HuH-7 (cell line): ENCODE data around the gene NLRP9.

Experiments
- DNase-seq: peaks from one replicate; pipeline ENCODE4 v3.0.0; 2011; ENCODE audit warnings: low spot score

NLRP9 gene

DNA sequence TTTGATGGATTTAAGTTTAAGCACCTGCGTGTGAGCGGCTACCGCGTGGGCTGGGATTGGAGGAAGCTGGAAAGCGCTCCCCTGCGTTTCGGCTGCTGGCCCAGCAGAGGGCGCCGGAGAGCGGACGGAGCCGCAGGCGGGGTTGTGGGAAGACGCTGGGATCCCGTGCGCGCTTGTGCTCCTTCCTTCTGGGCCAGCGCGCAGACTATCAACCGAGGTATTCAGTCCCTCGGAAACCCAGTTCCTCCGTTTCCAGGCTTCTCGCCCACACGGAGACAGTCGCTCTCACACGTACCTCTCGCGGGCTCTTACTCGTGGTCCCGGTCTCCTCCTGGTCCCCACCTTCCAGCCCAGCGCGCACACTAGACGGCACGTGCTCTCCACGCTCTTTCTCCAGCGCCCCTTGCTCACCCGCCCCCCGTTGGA is 34.4 kb downstream of the NLRP9 start:
- no peak for DNase-seq

DNA sequence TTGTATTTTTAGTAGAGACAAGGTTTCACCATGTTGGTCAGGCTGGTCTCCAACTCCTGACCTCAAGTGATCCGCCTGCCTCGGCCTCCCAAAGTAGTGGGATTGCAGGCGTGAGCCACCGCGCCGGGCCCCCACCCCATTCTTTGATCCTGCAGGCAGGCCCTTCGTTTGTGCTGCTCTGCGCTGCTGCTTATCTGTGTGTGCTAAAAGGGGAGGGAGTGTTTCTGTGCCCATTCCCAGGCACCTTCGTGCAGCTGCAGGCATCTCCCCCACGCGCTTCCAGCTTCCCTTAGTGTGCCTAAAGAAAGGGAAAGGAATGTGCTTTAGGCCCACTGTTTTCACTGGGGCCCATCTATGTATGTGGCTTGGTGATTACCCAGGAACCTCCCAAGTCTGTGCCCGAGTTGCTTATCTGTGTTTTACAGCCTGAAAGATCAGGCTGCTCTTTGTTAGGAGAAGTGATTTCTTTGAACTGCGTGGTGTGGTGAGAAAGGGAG is 36.0 kb downstream of the NLRP9 start:
- DNase-seq = no peak

GRCh38 chr19:55700813-55701212 is 37.4 kb downstream of the NLRP9 start:
- no peak for DNase-seq

GRCh38 chr19:55699221-55699620 is 39.0 kb downstream of the NLRP9 start:
- no peak for DNase-seq

DNA sequence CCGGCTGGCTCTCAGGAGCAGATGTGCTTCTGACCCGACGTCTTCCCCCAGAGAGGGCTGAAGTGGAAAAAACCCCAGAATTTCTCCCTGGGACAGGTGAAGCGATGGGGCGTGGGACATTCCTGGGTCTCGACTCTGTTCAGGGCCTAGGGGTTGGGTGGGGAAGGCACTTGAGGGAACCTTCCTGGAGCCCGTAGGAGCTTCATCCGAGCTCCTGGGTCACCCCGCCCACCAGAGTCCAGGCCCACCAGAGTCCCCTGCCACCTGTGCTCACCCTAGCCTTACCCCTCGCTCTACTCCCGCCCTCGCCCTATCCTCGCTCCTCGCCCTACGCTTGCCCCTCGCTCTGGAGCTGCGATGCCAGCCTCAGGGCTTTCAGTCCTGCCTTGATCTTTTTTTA is 39.9 kb downstream of the NLRP9 start:
- no peak for DNase-seq

- DNase-seq = no peak
Measured at GRCh38 chr19:55697698-55698097, 40.5 kb downstream of the NLRP9 start.

GRCh38 chr19:55697069-55697440 is 41.1 kb downstream of the NLRP9 start:
- no peak for DNase-seq

- no peak for DNase-seq
Measured at GRCh38 chr19:55696301-55697068, 41.7 kb downstream of the NLRP9 start.

GRCh38 chr19:55695511-55696290 is 42.5 kb downstream of the NLRP9 start:
- no peak for DNase-seq

GRCh38 chr19:55694656-55695491 is 43.3 kb downstream of the NLRP9 start:
- no peak for DNase-seq

- no peak for DNase-seq
Measured at GRCh38 chr19:55694241-55694655, 44.0 kb downstream of the NLRP9 start.

- DNase-seq = no peak
Measured at GRCh38 chr19:55693336-55693974, 44.7 kb downstream of the NLRP9 start.

DNA sequence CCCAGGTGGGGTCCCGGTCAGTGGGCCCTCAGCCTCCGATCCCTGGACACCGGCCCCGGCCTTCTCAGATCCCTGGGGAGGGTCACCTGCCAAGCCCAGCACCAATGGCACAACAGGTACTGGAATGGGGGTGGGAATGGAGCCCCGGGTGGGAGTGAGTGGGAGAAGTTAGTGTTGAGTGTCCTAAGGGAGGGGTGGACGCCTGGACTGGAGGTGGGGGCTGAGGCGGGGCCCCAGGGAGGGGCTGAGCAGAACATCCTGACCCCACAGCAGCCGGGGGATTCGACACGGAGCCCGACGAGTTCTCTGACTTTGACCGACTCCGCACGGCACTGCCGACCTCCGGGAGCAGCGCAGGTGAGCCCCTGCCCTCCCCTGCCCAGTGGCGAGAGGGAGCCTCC is 45.5 kb downstream of the NLRP9 start:
- DNase-seq = no peak

DNA sequence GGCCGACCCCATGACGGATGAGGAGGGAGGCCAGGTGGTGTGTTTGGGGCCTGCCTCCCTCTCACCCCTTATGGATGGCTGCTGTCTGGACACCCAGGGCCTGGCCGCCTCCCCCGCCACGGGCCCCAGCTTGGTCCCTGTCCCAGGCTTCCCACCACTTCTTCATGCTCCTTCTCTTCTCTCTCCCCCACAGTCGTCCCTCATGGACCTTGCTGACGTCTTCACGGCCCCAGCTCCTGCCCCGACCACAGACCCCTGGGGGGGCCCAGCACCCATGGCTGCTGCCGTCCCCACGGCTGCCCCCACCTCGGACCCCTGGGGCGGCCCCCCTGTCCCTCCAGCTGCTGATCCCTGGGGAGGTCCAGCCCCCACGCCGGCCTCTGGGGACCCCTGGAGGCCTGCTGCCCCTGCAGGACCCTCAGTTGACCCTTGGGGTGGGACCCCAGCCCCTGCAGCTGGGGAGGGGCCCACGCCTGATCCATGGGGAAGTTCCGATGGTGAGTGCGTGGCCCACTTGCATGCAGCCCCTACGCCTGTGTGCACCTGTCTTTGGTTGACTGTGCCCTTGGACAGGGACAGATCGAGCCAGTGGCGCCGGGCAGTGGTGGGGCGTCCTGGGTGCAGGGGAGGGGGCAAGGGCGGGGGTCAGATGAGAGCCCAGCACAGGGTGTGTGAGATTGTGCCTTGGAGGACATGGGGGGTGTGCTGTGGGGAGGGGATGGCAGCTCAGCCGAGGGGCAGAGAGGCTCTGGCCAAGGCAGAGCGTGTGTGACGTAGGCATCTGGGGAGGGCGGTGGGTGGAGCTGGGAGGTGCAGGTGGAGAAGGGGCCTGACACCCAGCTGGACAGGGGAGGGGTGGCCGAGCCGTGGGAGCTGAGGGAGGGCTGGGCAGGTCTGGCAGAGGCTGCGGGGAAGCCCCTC is 46.4 kb downstream of the NLRP9 start:
- no peak for DNase-seq

- no peak for DNase-seq
Measured at GRCh38 chr19:55690769-55691545, 47.2 kb downstream of the NLRP9 start.

- DNase-seq = no peak
Measured at GRCh38 chr19:55690109-55690768, 48.0 kb downstream of the NLRP9 start.

GRCh38 chr19:55689411-55690108 is 48.6 kb downstream of the NLRP9 start:
- DNase-seq = no peak

DNA sequence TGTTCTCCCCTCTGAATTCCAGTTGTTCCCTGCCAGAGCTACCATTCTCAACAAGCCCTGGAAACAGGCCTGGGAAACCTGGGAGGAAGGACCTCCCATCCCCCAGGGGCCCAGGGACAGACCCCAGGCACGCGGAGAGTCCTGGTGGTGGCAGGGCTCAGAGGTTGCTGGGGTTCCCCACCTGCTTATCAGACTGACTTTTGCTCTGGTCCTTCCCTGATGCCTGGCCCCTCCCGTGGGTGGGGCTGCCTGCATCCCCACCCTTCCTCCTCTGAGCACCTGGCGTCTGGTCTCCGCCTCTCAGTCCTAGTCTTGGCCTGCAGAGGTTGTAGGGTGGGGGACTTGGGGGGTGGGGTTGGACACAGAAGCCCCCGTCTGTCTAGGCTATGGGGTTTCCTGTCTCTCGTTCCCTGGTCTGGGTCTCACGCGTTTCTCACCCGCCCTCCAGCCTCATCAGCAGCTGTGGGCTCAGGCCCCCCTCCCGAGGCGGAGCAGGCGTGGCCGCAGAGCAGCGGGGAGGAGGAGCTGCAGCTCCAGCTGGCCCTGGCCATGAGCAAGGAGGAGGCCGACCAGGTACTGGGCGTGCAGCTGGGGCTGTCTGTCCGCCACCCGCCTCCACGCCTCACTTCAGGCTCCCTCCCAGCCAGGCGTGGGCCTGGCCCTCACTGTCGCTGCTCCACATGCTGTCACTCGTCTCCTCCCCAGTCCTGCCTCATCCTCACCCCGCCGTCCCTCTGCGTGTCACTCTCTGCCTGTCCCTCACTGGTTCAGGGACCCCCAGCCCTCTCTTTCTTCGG is 49.6 kb downstream of the NLRP9 start:
- no peak for DNase-seq
